ENCODE measurements around the gene RAB44.

GRCh38 chr6:36717871-36718540 is 20.4 kb downstream of the RAB44 start:
- TF ChIP-seq CTCF (IDR thresholded peaks at IDR 0.05) (no peak), REST (IDR thresholded peaks at IDR 0.05; ENCODE audit: insufficient read depth in 1 of 2, low read depth in 2 of 2, low read length in 1 of 2) (no peak), SIN3A (IDR thresholded peaks at IDR 0.05; ENCODE audit: borderline replicate concordance, insufficient read depth, low read depth, low read length) (no peak), POLR2AphosphoS5 (IDR thresholded peaks at IDR 0.05; ENCODE audit: low read depth, low read length) (no peak)
